Keratinocyte (primary cell): ENCODE data around the gene STK11. TPM values are rescaled to one million over a fixed set of nuclear protein-coding genes. Genes with fewer than 3 reads are reported as not detected.

Experiments used
- DNase-seq: peaks from one replicate; pipeline ENCODE4 v3.0.0-alpha.2; 2011; ENCODE audit warnings: low read depth, missing footprints, low spot score
- FAIRE-seq: peaks from 2 replicates; lab custom pipeline; 2011; peaks lifted over from hg19 to GRCh38; lab: Jason Lieb, UNC
- H2AFZ ChIP-seq: 2 replicates; pipeline ENCODE4 v1.6.0; 2012; ENCODE audit warnings: low read length, control low read depth, inconsistent platforms; ENCODE audit not compliant: control insufficient read depth
- H3K27ac ChIP-seq: 2 replicates; pipeline ENCODE4 v1.5.1; 2011; ENCODE audit warnings: low read length; ENCODE audit not compliant: control insufficient read depth, insufficient read depth
- H3K27me3 ChIP-seq: 3 replicates; pipeline ENCODE4 v1.6.0; 2011; ENCODE audit warnings: low read length; ENCODE audit not compliant: control insufficient read depth, insufficient read depth; ENCODE audit errors: extremely low read depth
- H3K36me3 ChIP-seq, 2 experiments: 2 replicates in 1 of 2; 3 replicates in 1 of 2; pipeline ENCODE4 v1.5.1; 2011; ENCODE audit warnings: low read length in 2 of 2, mild to moderate bottlenecking in 1 of 2; ENCODE audit not compliant: control insufficient read depth in 2 of 2, insufficient read depth in 2 of 2; ENCODE audit errors: extremely low read depth in 1 of 2
- H3K4me1 ChIP-seq: 3 replicates; pipeline ENCODE4 v1.5.1; 2011; ENCODE audit warnings: low read length; ENCODE audit not compliant: control insufficient read depth, insufficient read depth; ENCODE audit errors: extremely low read depth
- H3K4me2 ChIP-seq: 3 replicates; pipeline ENCODE4 v1.6.0; 2011; ENCODE audit warnings: low read depth, low read length; ENCODE audit not compliant: control insufficient read depth, insufficient read depth; ENCODE audit errors: extremely low read depth
- H3K4me3 ChIP-seq, 3 experiments: fragments of 200-600 bp in 1 of 3; sonication (generic) in 1 of 3; 2 replicates in 2 of 3; 3 replicates in 1 of 3; pipeline ENCODE4 v1.5.1; 2011 to 2016; ENCODE audit warnings: low read length in 3 of 3, mild to moderate bottlenecking in 3 of 3, control low read depth in 2 of 3, inconsistent platforms in 1 of 3, low read depth in 1 of 3, mixed read lengths in 1 of 3, mixed run types in 1 of 3, moderate library complexity in 1 of 3; ENCODE audit not compliant: control insufficient read depth in 2 of 3, insufficient read depth in 2 of 3; ENCODE audit errors: extremely low read depth in 1 of 3
- H3K79me2 ChIP-seq: 2 replicates; pipeline ENCODE4 v1.6.0; 2012; ENCODE audit warnings: low read length; ENCODE audit not compliant: control insufficient read depth, insufficient read depth
- H3K9ac ChIP-seq: 3 replicates; pipeline ENCODE4 v1.6.0; 2011; ENCODE audit warnings: low read length; ENCODE audit not compliant: control insufficient read depth, insufficient read depth; ENCODE audit errors: extremely low read depth
- H3K9me1 ChIP-seq: 3 replicates; pipeline ENCODE4 v1.6.0; 2011; ENCODE audit warnings: low read length; ENCODE audit not compliant: control insufficient read depth, insufficient read depth; ENCODE audit errors: extremely low read depth
- H3K9me3 ChIP-seq: 2 replicates; pipeline ENCODE4 v1.5.1; 2012; ENCODE audit warnings: low read depth, low read length; ENCODE audit not compliant: control insufficient read depth
- H4K20me1 ChIP-seq: 3 replicates; pipeline ENCODE4 v1.6.0; 2011; ENCODE audit warnings: low read length; ENCODE audit not compliant: control insufficient read depth, insufficient read depth; ENCODE audit errors: extremely low read depth
- CTCF ChIP-seq, 3 experiments: IDR thresholded peaks in 1 of 3; conservative IDR thresholded peaks in 1 of 3; optimal IDR thresholded peaks in 1 of 3; 2 replicates in 2 of 3; 3 replicates in 1 of 3; pipeline versions ENCODE3 to v1.5.1; 2011; ENCODE audit warnings: low read length in 3 of 3, mild to moderate bottlenecking in 3 of 3, moderate library complexity in 2 of 3, control low read depth in 1 of 3, inconsistent platforms in 1 of 3; ENCODE audit not compliant: insufficient read depth in 2 of 3; ENCODE audit errors: extremely low read depth in 1 of 3
- EZH2 ChIP-seq: IDR thresholded peaks from one replicate; pipeline ENCODE4 v1.6.1; 2012; ENCODE audit warnings: inconsistent platforms, mild to moderate bottlenecking, low read length, moderate library complexity
- dilution Hi-C: fragments of 300-500 bp; cut with MboI; formaldehyde crosslinking; loops from one replicate; pipeline ENCODE4 v1.7.0; 2020; ENCODE audit warnings: low sequenced_read_pairs; ENCODE audit not compliant: extremely low pct_ligation_motif_present
- polyA plus RNA-seq, 5 experiments: library from polyadenylated mRNA; depleted of rRNA in 3 of 5; stranded (reverse) in 3 of 5; stranded (forward) in 1 of 5; unstranded in 1 of 5; fragments of >200 nt; gene quantifications; 1 replicate in 1 of 5; 2 replicates in 3 of 5; 3 replicates in 1 of 5; pipeline versions ENCODE4 v1.2.1 to v1.2.3, GENCODE V29; 2011 to 2012; ENCODE audit warnings: missing spikeins in 2 of 5, low read depth in 1 of 5, low replicate concordance in 1 of 5

Gene STK11
- polyA plus RNA-seq, 1 donor (not counting 4 experiments of a cell fraction or from before 2014, with no cell fraction given), result 24.6 TPM

- H3K4me2 ChIP-seq, result peak overlapping the region; percentile 85
- no peaks in the 10 kb centered on the region for H3K9me1 ChIP-seq
- dilution Hi-C loops, result no loop called here
- H3K36me3 ChIP-seq, result peaks cover 14 to 22% of the 10 kb centered on the region in 2 experiments
- H3K9ac ChIP-seq, result peak overlapping the region; percentile 77
- no peaks in the 10 kb centered on the region for H3K27me3 ChIP-seq
- peak overlapping the region; percentile 17 to 53 (median 45) for H3K4me3 ChIP-seq
- peak overlapping the region; percentile 51 for H2AFZ ChIP-seq
- FAIRE-seq (peak; percentile 97), DNase-seq (peak; percentile 85)
- peak overlapping the region; percentile 88 for H3K27ac ChIP-seq
- H3K4me1 ChIP-seq, result peaks cover 57% of the 10 kb centered on the region
- H4K20me1 ChIP-seq, result peaks cover 5% of the 10 kb centered on the region
- H3K79me2 ChIP-seq, result peaks cover 89% of the 10 kb centered on the region
- no peaks in the 10 kb centered on the region for H3K9me3 ChIP-seq
- no peak for TF ChIP-seq CTCF (optimal IDR thresholded peaks at IDR 0.05 in 1 of 3, IDR thresholded peaks at IDR 0.05 in 1 of 3, conservative IDR thresholded peaks at IDR 0.05 in 1 of 3; ENCODE audit: extremely low read depth in 1 of 3, insufficient read depth in 2 of 3, low read length in 3 of 3)
- no peak for TF ChIP-seq EZH2
Measured at GRCh38 chr19:1213391-1214286, 8.1 kb downstream of the STK11 start.

- Histone ChIP-seq H3K4me3 (peak overlapping the region; percentile 17 to 53 (median 45)), H3K27me3 (no peaks in the 10 kb centered on the region), H2AFZ (peak overlapping the region; percentile 51), H3K36me3 (peaks cover 15 to 22% of the 10 kb centered on the region in 2 experiments), H3K4me2 (peak overlapping the region; percentile 85), H3K79me2 (peaks cover 87% of the 10 kb centered on the region), H3K9me1 (no peaks in the 10 kb centered on the region), H3K4me1 (peaks cover 51% of the 10 kb centered on the region), H3K27ac (peak overlapping the region; percentile 88), H3K9ac (peak overlapping the region; percentile 77), H4K20me1 (peaks cover 5% of the 10 kb centered on the region), H3K9me3 (no peaks in the 10 kb centered on the region)
- no peak for TF ChIP-seq EZH2
- no peak for TF ChIP-seq CTCF (optimal IDR thresholded peaks at IDR 0.05 in 1 of 3, IDR thresholded peaks at IDR 0.05 in 1 of 3, conservative IDR thresholded peaks at IDR 0.05 in 1 of 3; ENCODE audit: extremely low read depth in 1 of 3, insufficient read depth in 2 of 3, low read length in 3 of 3)
- DNase-seq (no peak), FAIRE-seq (no peak)
- dilution Hi-C loops, result no loop called here
Measured at GRCh38 chr19:1214299-1214861, 8.8 kb downstream of the STK11 start.
